Putamen (tissue), 1 donor: Measurements from ENCODE around the gene C17orf50.

Experiments used
- DNase-seq: peaks from one replicate; pipeline ENCODE4 v3.0.0-alpha.2; 2016; ENCODE audit warnings: low spot score

C17orf50 gene

DNA sequence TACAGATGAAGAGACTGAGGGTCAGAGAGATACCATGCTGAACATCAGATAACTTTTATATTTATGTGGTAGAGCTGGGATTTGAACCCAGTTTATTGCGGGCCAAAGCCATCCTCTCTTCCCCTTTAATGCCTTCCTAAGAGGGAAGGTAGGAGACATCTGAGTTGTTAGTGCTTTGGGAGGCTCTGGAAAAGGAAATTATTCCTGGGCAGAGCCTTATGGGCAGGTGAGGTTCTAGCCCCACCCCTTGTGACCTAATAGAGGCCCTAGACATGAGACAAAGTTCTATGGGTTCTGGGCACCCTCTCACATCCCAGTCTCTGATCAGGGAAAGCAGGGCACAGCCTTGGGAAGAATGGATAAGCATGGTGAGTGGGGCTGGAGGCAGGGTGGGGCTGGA is at the start of gene C17orf50:
Gene C17orf50 (plus strand): TSS at position 301 of the 400 bp plus-strand sequence. CDS start 55 bp downstream, at position 356.
- no peak for DNase-seq

DNA sequence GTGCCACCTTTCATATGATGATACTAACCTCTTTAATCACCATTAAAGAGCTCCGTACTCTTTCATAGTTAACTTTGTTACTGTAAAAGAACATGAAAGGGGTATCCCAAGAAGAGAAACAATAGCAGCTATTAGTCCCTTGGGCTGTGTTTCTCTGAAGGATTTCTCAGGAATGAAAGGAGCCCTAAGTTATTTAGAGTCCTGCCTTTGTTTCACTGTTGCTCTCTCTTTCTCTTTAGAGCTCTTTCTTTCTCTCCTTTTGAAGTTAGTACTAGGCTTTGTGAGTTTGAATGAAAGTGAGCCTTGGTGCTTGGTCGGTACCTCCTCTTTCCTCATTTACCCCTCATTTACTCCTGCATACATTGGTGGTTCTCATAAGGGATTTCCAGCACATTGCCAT is 49.7 kb upstream of the C17orf50 start:
- no peak for DNase-seq

DNA sequence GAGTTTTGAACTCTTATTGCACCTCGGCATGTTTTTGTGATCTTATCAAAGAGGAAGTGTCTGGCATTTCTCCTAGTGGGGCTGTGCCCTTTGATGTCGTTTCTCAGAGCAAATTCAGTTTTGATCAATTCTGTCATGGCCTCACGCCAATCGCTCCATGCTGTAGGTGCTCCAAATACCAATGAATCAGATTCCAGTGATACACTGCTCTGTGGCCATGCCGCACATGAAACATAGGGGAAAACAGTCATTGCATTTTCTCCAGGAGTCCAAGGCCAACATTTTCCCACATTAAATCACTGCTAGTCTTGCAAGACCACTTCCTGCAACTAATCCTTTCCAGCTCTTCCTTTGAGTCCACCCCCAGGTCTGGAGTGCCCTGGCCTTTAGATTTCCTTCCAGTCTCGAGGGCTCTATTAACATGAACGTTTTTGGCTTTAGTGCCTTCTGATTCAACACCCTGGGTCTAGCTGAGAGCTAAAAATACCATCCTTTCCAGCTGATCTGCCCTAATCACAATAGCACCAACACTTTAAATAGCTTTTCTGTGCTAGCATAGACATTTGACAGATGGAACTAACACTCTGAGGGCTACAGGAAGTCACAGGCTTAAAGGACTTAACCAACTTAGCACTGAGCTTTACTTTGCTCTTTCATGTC is 47.5 kb upstream of the C17orf50 start:
- no peak for DNase-seq

DNA sequence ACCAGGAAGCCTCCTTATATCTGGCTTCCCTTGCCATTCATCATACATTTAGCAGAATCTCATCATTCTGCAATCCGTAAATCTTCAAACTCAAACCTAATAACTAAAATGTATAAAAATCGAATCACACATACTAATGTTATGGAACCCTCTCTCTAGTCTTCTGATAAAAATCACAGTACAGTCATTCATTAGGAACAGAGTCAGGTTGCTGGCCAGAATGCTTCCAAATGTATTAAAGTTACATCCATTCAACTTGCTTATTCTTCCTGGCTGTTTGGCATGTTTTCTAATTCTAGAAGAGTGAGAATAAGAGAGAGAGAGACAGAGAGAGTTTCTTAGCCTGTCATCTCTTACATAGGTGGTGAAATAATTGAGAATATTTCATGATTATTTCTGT is 45.7 kb upstream of the C17orf50 start:
- no peak for DNase-seq

DNA sequence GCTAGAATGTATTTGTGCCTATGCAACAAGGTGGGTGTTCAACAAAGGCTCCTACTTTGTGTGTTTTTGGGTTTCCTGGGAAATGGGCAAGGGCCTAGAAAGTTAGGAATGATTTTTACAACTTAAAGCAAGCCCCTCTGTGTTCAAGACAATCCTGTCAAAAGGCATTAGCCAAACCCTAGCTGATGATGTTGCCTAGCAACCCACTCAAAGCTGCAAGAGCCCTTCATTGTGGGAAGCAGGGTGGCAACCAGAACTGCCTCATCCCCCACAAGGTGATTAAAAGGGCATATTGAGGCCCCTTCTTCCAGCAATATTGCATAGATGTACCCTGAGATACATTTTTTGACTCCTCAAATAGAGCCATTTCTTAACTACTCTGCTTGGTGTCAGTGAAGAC is 45.3 kb upstream of the C17orf50 start:
- peak; percentile 50 for DNase-seq

DNA sequence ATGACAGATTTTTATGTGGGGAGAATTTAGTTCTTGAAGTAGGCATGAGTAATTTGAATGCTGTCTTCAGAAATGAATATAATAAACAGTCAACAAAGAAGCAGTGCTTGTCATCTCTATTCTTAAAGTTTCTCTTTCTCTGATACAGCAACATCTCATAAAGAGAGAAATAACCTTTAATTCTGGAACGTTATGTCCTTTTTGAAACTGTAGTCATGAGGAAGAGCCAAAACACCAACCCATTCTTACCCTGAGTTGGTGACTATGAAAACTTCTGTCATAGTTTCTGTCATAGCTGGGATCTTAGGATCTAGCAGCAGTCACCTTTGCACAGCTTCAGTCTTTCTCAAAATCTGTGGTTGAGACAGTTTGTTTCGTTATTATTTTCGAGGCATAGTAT is 44.5 kb upstream of the C17orf50 start:
- DNase-seq: no peak

DNA sequence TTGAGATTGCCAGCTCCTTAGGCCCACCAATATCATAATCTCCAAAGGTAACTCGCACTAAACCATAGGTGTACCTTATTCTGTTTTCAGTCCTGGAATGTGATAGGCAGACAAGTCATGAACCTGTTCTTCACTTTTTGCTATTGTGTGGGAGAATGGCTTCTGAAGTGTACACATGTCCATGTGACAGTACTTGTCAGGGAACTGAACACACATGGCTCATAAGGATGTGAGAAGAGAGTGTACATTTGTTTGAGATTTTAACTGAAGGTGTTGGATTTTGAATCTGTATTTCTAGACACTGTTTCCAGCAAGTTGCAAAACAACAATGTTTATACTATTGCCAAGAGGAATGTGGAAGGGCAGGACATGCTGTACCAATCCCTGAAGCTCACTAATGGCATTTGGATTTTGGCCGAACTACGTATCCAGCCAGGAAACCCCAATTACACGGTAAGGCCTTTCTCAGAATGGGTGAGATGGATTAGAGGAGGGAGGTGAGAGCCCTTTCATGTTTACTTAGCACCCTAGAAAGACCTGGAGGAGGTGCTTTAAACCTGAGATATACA is 43.7 kb upstream of the C17orf50 start:
- no peak for DNase-seq

DNA sequence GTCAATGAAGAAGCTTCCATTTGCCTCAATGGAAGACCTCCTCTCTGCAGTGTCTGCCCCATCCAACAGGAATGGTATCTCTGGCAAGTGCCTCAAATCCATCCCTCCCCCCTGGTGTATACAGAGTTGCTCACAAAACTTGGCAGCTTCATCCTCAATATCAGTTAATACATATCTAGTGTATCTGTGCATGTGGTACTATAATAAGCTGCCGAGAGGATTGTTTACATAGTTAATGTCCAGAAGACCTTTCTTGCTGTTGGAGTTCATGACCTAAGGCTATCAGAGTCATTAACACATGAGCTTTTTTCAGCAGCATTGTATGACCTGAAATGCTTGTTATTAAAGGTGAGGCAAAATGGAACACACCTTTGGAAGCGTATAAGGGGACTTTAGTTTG is 43.2 kb upstream of the C17orf50 start:
- no peak for DNase-seq

DNA sequence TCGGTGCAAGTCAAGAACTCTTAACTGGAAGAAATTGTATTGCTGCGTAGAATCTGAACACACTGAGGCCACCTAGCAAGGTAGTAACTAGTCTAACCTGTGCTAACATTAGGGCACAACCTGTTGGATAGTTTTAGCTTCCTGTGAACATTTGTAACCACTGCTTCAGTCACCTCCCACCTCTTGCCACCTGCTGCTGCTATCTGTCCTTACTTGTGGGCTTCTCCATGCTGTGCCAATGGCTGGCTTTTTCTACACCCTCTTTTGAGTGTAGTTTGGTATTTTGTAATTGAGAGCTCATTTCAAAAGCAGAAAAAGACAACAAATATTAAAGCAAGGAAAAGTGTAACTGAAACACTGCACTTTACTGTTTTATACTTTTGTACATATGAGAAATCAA is 37.0 kb upstream of the C17orf50 start:
- DNase-seq: no peak

DNA sequence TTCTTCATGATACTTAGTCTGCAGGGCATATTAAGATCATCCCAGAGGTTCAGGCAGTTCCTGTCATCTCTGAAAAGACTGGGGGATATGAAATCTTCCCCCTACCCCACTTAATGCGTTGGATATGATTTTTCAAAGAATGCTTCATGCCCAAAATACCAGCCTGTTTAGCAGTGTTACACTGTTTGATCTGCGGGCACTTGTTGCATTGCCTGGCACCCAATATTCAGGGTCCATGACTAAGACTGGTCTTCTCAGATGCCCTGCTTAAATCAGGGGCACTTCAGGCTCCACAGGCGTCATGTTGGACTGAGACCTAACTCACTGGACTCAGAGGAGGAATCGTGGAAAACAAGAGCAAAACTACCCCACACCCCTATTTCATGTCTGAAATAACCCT is 35.6 kb upstream of the C17orf50 start:
- DNase-seq: no peak

DNA sequence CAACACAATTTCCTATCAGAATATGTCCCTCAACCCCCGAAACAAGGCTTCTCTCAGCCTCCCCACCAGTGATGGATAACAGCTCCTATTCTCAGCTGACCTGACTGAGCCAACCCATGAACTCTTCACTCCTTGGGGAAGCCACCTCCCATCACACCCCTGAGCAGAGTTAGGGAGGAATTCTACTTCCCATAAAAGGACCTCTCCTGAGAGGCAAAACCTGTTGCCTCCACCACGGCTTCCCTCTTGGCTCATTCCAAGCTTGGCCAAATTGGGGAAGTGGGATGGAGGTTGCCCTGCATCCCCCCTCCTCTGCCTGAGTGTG is 34.9 kb upstream of the C17orf50 start:
- no peak for DNase-seq

DNA sequence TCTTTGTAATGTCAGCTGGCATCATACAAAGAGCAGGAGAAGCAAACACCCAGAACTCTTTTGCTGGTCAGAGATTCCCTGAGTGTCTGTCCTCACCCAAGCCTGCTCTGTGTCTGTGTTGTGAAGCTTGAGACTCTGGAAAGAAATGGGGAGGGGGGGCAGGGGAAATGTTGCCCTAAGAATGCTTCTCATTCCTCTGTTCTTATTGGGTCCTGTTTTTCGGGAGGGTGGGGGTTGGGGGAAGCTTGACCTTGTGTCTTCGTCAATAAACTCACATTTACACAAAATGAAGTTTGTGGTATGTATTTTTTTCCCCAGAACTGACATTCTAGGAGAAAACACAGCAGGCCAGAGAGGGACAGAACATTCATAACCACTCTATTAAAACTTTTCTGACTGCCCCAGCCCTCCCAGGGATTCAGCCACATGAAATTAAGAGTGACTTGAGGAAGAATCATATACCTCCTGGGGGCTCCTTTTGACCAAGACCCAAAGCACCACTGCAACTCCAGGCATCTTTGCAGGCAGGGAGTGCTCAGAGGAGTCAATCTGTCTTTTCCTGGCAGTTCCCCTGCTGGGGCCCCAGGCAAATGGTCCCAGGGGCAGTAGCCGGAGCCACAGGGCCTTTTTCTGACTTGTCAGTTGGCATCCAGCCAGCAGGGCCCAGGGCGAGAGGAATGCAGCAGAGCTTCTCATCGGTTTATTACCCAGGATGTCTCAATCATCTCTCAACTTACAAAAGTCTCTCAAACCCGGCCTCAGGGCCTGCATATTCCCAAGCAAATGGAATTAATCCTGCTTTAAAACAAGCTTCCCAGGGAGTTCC is 34.3 kb upstream of the C17orf50 start:
- DNase-seq: no peak

DNA sequence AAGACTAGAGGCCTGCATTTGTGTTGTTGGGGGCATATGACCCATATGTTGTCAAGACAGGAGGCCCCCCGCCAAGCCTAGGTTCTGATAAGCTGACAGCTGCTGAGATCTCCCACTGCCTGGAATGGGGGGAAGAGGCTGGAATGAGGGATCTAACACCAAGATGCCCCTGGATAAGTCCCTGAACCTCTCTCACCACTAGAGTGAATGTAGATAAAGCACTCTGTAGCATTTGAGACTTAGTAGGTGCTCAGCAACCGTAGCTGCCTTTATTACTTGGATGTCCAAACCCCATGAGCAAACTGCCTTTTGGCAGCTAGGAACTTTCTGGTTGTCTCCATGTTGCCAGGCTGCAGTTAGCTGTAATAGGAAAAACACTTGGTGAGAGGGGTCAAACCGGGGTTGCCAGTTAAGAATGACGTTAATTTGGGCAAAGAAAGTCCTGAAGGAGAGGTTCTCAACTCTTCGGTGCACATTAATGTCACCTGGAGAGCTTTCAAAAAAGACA is 33.7 kb upstream of the C17orf50 start:
- no peak for DNase-seq

DNA sequence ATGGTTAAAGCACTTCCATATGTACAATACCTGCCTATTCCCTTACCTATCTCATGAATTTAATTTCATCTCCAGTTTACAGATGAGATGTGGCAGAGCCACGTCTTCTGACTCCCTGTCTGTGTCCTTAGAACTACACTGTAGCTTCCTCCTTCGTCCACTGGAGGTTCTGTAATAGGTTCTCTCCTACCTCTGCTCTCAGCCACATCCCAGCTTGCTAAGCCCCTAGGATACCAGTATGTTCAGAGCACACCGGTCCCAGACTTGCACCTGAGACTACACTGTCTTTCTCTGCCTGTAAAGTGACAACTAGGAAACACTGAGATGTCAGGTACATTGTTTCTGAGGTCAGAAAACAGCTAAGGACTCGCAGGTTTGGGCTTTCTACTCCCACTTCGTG is 33.1 kb upstream of the C17orf50 start:
- no peak for DNase-seq

DNA sequence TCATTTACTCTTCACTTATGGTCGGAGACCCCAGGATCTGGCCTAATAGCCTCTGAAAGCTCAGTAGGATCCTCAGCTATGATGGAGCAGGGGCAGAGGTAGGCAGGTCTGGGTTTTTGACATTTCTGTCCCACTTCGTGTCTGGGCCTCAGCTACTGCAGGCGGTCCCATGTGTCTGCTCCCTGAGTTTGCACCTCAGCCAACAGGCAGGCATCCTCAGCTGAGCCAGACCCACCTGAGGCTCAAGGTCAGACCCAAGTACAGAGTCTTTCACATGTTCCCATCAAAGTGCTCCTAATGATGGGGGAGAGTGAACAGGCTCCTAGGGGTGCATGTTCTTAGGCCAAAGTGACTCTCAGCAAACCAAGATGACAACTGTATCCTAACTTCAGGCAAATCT is 32.1 kb upstream of the C17orf50 start:
- no peak for DNase-seq

DNA sequence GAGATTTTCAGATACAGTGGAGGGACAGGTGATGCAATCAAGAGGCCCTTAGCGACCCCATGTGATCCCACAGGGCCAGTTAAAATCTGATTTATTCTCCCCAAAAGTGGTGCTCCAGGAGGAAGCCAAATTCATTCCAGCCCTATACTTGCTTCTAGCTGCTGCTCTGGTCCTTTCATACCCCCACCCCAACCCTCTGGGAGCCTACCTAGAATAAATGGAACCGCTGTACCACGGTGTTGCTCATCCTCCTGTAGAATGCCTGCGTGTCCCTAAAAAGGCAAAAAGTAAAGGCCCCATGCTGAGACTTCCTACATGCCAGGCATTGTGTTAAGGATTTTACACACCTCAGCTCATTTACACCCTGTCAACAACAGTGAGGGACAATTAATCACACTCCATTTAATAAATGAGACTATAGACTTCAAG is 31.3 kb upstream of the C17orf50 start:
- no peak for DNase-seq

DNA sequence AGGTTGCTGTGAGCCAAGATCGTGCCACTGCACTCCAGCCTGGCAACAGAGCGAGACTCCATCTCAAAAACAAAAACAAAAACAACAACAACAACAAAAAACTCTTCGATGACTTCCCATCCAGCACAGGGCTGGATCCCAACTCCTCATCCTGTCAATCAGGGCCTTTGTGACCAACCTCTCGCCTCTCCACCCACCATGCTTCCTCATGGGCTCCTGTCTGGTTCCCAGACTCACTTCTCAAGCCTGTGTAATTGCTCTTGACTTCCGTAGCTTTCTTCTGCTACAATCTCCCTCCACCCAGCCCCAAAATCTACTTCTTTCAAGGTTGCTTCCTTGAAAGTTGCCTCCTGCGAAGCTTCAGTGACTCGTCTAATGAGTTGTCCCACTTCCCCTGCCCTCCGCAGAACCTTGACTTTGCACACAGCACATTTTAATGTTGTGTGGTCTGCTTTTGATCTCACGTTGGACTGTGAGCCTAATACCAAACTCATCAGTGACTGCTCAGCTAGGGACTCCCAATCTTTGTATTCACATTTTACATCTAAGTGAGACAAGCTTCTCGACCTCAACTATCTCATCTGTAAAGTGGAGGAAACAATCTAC is 30.2 kb upstream of the C17orf50 start:
- no peak for DNase-seq

DNA sequence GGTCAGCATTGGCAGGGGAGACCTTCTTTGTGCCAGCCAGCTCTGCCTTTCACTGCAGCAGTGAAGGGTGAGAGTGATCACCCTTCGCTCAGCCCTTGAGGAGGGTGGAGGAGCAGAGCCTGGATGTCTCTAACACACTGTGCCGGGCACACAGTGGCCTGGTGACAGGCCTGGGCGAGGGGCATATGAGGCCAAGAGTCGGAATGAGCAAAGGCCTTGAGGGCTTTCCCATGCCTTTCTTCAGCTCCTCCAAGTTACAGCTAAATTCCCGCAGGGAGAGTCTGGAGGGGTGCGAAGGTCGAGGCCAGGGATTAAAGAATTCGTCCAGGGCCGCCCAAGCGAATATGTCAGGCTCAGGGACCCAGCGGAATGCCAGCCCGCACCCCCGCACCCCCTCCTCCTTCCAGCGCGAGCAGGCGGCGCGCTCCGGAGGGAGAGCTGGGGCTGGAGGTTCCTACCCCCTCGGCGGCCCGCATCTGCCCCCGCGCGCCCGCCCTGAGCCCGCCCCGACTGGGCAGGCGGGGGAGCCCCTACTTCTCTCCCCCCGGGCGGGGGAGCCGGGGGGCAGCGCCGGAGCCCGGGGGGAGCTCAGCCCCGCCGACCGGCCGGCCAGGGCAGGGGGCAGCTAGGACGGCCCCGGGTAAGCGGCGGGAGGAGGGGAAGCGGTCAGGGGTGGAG is 29.3 kb upstream of the C17orf50 start, which contains the start of gene RASL10B:
Gene RASL10B (plus strand): TSS at position 401 of the 678 bp plus-strand sequence. CDS start 3,546 bp downstream, outside the sequence.
- DNase-seq: peak; percentile 56

DNA sequence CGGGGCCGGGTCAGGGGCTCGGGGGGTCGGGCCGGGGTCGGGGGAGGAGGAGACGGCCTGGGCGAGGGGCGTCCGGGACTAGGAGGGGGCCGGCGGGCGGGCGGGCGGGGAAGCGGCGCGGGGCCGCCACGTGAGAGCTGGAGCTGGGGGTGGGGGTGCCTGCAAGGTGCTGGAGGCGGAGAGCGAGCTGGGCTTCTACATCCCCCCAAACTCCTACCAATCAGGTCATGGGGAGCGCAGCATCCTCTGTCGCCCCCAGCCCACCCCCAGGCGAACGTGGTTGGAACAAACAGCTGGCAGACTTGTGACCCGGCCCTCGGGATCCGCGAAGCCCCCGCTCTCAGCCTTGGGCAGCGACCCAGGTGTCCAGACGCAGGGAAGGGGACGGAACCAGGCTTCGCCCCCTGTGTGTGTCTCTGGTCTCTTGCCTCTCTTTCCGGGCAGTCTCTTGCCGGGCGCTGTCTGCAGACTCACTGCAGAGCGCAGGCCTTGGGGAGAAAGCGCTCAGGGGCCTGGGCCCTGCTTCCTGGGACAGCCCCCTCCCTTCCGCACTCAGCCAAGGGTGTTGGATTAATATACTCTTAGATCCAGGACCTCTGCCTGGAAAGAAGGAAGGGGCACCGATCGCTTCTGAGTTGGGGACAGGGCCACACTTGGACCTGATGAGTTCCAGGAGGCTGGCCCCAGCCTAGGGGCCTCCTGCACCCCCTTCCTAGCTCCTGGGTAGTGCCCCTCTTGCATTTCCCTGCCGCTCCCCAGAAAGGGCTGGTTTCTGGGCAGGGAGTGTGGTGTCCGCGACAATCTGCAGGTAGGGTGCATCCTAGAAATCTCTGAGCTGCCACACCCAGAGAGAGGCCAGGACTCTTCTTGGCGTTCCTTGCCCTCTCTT is 28.5 kb upstream of the C17orf50 start:
- no peak for DNase-seq

DNA sequence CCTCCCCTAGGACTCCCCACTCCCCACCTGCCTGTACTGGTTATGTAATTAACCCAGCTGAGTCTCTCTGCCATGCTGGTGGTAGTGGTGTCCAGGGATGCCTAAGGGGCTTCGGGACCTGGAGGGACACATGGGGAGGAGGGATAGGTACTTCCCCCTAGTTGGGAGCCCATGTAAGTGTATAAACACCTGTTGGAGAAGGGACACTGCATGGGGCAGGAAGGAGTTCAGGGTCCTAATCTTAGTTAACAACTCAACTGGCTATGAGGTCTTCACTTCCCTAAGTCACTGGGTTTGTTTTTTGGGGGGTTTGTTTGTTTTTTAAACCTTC is 27.9 kb upstream of the C17orf50 start:
- DNase-seq: no peak

DNA sequence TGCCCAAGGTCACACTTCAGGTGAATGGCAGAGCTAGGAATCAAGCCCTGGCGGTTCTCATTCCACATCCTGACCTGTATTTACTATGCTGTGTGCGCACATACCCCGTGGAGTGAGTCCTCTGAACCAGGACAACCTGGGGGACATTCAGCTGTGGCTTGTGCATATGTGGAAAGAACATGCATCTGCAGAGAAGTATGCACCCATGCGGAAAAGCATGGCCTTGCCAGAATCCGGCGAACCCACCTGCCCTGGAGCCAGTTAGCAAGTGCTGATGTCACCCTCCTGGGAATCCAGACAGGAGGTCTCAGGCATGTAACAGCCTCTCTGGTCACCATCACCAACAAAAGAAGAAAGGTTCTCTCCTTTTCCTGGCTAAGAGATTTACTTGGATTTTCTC is 27.3 kb upstream of the C17orf50 start:
- DNase-seq: no peak
